MM.1S (cell line): ENCODE data around the gene RABGAP1L.
"Not testable (repeated sequence)": the region's sequence is repeated elsewhere in the genome, so short reads cannot be mapped to it uniquely, and the experiment has no call there.

Experiments used
- DNase-seq: peaks from one replicate; pipeline ENCODE4 v3.0.0-alpha.2; 2015
- H2AFZ ChIP-seq: fragments of 300-600 bp; sonication (generic); 2 replicates; pipeline ENCODE4 v1.6.0; 2016; ENCODE audit warnings: antibody characterized with exemption, low read length
- H3F3A ChIP-seq: fragments of 300-600 bp; sonication (generic); 2 replicates; pipeline ENCODE4 v1.6.1; 2016; ENCODE audit warnings: mild to moderate bottlenecking, antibody characterized with exemption, low read length, moderate library complexity, mixed read lengths; ENCODE audit not compliant: insufficient read depth
- H3K27ac ChIP-seq: fragments of 300-600 bp; sonication (generic); 2 replicates; pipeline ENCODE4 v1.5.1; 2016; ENCODE audit warnings: mild to moderate bottlenecking, low read length
- H3K27me3 ChIP-seq: fragments of 300-600 bp; sonication (generic); replicated peaks from 2 replicates; pipeline ENCODE4 v1.6.0; 2016; ENCODE audit warnings: low read length; ENCODE audit not compliant: insufficient read depth
- H3K36me3 ChIP-seq: fragments of 300-600 bp; sonication (generic); replicated peaks from 2 replicates; pipeline ENCODE4 v1.6.1; 2016; ENCODE audit warnings: mild to moderate bottlenecking, low read length, mixed read lengths; ENCODE audit not compliant: insufficient read depth
- H3K4me1 ChIP-seq: fragments of 300-600 bp; sonication (generic); 2 replicates; pipeline ENCODE4 v1.6.1; 2016; ENCODE audit warnings: low read length, mixed read lengths
- H3K4me2 ChIP-seq: fragments of 300-600 bp; sonication (generic); 2 replicates; pipeline ENCODE4 v1.6.0; 2016; ENCODE audit warnings: low read depth, low read length
- H3K4me3 ChIP-seq: fragments of 300-600 bp; sonication (generic); 2 replicates; pipeline ENCODE4 v1.5.1; 2016; ENCODE audit warnings: low read length, mixed read lengths
- H3K79me2 ChIP-seq: fragments of 300-600 bp; sonication (generic); 2 replicates; pipeline ENCODE4 v1.6.1; 2016; ENCODE audit warnings: mixed run types, low read length, mixed read lengths
- H3K9ac ChIP-seq: fragments of 300-600 bp; sonication (generic); 2 replicates; pipeline ENCODE4 v1.6.1; 2016; ENCODE audit warnings: low read length, mixed read lengths
- H3K9me2 ChIP-seq: fragments of 300-600 bp; sonication (generic); replicated peaks from 2 replicates; pipeline ENCODE4 v1.6.1; 2016; ENCODE audit warnings: mild to moderate bottlenecking, low read length, mixed read lengths; ENCODE audit not compliant: insufficient read depth
- H3K9me3 ChIP-seq: fragments of 300-600 bp; sonication (generic); replicated peaks from 2 replicates; pipeline ENCODE4 v1.6.1; 2016; ENCODE audit warnings: mild to moderate bottlenecking, low read length, mixed read lengths; ENCODE audit not compliant: insufficient read depth
- H4K20me1 ChIP-seq: fragments of 300-600 bp; sonication (generic); 2 replicates; pipeline ENCODE4 v1.6.1; 2016; ENCODE audit warnings: mild to moderate bottlenecking, low read length, moderate library complexity, mixed read lengths; ENCODE audit not compliant: insufficient read depth
- EZH2 ChIP-seq: fragments of 300-600 bp; sonication (generic); optimal IDR thresholded peaks from 2 replicates; pipeline ENCODE3; 2017; ENCODE audit warnings: low read depth, mild to moderate bottlenecking, antibody characterized with exemption, low read length, mixed read lengths
- EZH2phosphoT487 ChIP-seq: fragments of 300-600 bp; sonication (generic); IDR thresholded peaks from 2 replicates; pipeline ENCODE4 v1.6.1; 2018; ENCODE audit warnings: antibody characterized with exemption, low read length
- TF ChIP-seq, protein P1 (sequence below): fragments of 300-600 bp; sonication (generic); IDR thresholded peaks from 2 replicates; pipeline ENCODE4 v1.5.1; 2016; ENCODE audit warnings: antibody characterized with exemption, low read length, mixed read lengths

RABGAP1L gene

DNA sequence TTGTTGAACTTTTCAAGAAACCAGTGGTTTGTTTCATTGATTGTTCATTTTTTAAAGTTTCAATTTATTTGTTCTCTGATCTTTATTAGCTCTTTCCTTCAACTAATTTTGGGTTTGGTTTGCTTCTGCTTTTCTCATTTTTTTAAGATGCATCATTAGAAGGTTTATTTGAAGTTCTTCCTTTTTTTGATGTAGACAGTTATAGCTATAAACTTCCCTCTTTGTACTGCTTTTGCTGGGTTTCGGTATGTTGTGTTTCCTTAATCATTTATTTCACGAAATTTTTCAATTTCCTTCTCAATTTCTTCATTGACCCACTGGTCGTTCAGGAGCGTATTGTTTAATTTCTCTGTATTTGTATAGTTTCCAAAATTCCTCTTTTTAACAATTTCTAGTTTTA is 155.1 kb downstream of the RABGAP1L start:
- Histone ChIP-seq H3K4me2 (no peak overlapping the region), H3K36me3 (no peaks in the 10 kb centered on the region), H3K27ac (no peak overlapping the region), H2AFZ (no peak overlapping the region), H3K79me2 (no peaks in the 10 kb centered on the region), H4K20me1 (no peaks in the 10 kb centered on the region), H3K9me3 (no peaks in the 10 kb centered on the region), H3F3A (no peaks in the 10 kb centered on the region), H3K4me3 (no peak overlapping the region), H3K9ac (no peak overlapping the region), H3K4me1 (no peaks in the 10 kb centered on the region), H3K27me3 (no peaks in the 10 kb centered on the region), H3K9me2 (no peaks in the 10 kb centered on the region)
- TF ChIP-seq EZH2phosphoT487 (no peak), EZH2 (no peak)
- TF ChIP-seq, protein P1, sequence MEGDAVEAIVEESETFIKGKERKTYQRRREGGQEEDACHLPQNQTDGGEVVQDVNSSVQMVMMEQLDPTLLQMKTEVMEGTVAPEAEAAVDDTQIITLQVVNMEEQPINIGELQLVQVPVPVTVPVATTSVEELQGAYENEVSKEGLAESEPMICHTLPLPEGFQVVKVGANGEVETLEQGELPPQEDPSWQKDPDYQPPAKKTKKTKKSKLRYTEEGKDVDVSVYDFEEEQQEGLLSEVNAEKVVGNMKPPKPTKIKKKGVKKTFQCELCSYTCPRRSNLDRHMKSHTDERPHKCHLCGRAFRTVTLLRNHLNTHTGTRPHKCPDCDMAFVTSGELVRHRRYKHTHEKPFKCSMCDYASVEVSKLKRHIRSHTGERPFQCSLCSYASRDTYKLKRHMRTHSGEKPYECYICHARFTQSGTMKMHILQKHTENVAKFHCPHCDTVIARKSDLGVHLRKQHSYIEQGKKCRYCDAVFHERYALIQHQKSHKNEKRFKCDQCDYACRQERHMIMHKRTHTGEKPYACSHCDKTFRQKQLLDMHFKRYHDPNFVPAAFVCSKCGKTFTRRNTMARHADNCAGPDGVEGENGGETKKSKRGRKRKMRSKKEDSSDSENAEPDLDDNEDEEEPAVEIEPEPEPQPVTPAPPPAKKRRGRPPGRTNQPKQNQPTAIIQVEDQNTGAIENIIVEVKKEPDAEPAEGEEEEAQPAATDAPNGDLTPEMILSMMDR, result no peak
- DNase-seq, result no peak

DNA sequence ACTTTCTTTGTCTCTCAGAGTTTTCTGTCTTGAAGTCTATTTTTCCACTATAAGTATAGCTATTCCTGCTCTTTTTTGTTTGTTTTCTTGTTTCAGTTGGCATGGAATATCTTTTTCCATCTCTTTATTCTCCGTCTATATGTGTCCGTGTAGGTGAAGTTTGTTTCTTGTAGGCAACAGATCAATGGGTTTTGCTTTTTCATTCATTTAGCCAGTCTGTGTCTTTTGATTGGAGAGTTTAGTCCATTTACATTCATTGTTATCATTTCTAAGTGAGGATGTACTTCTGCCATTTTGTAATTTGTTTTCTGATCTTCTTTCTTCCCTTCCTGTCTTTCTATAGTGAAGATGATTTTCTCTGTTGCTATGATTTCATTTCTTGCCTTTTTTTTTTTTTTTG is 155.9 kb downstream of the RABGAP1L start:
- H3K4me3 ChIP-seq, result no peak overlapping the region

DNA sequence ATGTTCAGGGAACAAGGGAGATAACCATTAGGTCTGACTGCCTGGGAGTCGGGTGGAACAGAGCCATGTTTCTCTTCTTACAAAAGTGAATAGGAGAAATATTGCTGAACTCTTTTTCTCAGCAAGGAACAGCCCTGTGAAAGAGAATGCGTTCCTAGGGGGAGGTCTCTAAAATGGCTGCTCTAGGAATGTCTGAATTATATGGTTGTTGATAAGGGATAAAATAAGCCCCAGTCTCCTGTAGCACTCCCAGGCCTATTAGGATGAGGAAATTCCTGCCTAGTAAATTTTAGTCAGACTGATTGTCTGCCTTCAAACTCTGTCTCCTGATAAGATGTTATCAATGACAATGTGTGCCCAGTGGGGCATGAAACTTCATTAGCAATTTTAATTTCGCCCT is 161.6 kb downstream of the RABGAP1L start:
- not testable (repeated sequence) for H3K9me3 ChIP-seq, H3K9ac ChIP-seq, H3K27me3 ChIP-seq, H3K27ac ChIP-seq, H3F3A ChIP-seq, H3K4me3 ChIP-seq, H3K36me3 ChIP-seq, H4K20me1 ChIP-seq, H3K79me2 ChIP-seq, H3K9me2 ChIP-seq, DNase-seq, H2AFZ ChIP-seq, H3K4me2 ChIP-seq
- H3K4me1 ChIP-seq, result peaks cover 19% of the 10 kb centered on the region

More for the DNA sequence above, 155.9 kb downstream of the RABGAP1L start:
- Histone ChIP-seq H3K79me2 (no peaks in the 10 kb centered on the region), H3K27ac (no peak overlapping the region), H3K9me3 (no peaks in the 10 kb centered on the region), H3F3A (no peaks in the 10 kb centered on the region), H3K9ac (no peak overlapping the region), H3K4me2 (no peak overlapping the region), H4K20me1 (no peaks in the 10 kb centered on the region), H3K4me1 (no peaks in the 10 kb centered on the region), H3K36me3 (no peaks in the 10 kb centered on the region), H3K9me2 (no peaks in the 10 kb centered on the region), H3K27me3 (no peaks in the 10 kb centered on the region), H2AFZ (no peak overlapping the region)
- no peak for DNase-seq
- TF ChIP-seq EZH2phosphoT487, result no peak
- TF ChIP-seq EZH2, result no peak
- TF ChIP-seq, protein P1, result no peak

DNA sequence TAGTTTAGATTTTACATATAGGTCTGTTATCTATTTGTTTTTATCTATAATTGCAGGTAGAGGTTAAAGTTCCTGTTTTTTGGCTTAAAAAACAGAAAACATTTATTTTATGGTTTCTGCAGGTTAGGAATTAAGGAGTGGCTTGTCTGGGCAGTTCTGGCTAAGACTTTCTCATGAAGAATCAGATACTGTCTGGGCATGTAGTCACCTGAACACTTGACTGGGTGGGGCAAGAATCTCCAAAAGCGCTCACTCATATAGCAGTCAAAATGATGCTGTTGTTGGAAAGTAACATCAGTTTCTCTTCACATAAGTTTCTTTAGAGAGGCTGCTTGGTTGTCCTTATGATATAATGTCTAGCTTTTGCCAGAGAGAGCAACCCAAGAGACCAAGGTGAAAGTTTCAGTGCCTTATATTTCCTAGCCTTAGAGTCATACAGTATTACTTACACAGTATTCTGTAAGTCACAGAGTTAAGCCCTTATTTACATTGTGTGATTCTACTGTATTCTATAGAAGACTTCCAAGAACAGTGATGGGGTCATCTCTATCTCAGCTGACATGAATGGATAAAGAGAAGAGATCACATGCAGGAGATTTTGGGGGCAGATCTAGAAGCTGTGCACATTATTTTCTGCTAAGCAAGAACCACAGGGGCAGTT is 163.0 kb downstream of the RABGAP1L start:
- TF ChIP-seq EZH2 (no peak), EZH2phosphoT487 (no peak)
- TF ChIP-seq, protein P1, result no peak
- H3K36me3 ChIP-seq, result no peaks in the 10 kb centered on the region

More for the DNA sequence above, 163.0 kb downstream of the RABGAP1L start:
- H3K4me3 ChIP-seq, result no peak overlapping the region
- H3K27ac ChIP-seq, result no peak overlapping the region
- H3K9me3 ChIP-seq, result no peaks in the 10 kb centered on the region
- no peak for DNase-seq
- no peak overlapping the region for H3K4me2 ChIP-seq
- no peaks in the 10 kb centered on the region for H3K27me3 ChIP-seq
- no peaks in the 10 kb centered on the region for H4K20me1 ChIP-seq
- H3K9ac ChIP-seq, result no peak overlapping the region
- no peaks in the 10 kb centered on the region for H3K79me2 ChIP-seq
- H3K9me2 ChIP-seq, result no peaks in the 10 kb centered on the region
- no peaks in the 10 kb centered on the region for H3F3A ChIP-seq
- H3K4me1 ChIP-seq, result peaks cover 19% of the 10 kb centered on the region
- no peak overlapping the region for H2AFZ ChIP-seq
